Measurements from ENCODE around the gene HMG20B.

HMG20B gene

DNA sequence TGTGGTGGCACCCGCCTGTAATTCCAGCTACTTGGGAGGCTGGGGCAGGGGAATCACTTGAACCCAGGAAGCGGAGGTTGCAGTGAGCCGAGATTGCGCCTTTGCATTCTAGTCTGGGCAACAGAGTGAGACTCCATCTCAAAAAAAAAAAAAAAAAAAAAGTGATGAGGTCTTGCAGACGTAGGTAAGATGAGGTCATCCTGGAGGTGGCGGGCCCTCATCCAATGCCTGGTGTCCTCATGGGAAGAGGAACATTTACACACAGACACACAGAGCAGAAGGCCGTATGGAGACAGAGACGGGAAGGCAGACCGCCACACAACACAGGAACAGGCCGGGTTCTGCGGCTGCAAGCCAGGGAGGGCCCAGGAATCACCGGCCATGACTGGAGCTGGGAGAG, 49.5 kb downstream of the HMG20B start:
- DNase-seq, result no peak

DNA sequence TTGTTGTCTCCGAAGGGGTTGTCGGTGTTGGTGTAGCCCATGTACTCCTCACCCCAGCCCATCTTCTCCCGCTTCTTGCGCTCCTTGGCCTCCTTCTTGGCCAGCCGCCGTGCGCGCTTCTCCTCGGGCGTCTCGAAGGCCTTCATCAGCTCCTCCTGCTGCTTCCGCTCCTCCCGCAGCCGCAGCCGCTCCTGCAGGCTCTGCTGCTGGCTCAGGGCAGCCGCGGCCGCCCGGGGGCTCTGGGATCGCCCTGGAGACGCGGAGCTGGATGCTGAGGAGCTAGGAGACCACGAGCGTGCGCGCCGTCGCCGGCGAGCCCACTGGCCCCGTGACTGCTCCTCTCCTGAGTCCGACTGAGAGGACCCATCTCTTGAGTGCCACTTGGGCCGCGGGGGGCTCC, 51.0 kb downstream of the HMG20B start:
- no peak for DNase-seq

DNA sequence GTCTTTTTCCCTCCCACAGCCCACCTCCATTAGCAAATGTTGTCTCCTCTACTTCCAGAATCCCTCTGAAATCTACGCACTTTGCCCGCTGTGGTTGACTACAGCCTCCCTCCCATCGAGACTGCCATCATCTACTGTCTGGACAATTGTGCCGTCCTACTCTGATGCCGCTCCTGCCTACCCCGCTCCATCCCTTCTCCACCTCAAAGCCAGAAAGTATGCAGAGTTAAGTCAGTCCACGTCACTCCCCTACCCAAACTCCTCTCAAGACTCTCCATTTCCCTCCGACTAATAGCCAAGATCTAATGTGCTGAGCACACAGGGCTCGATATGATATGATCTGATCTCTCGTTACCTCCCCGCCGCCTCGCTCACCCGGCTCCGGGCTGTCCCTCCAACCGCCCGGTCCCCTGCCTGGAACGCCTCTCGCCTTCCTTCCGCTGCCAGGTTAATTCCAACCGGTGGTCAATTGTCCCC, 53.3 kb downstream of the HMG20B start:
- DNase-seq, result no peak

DNA sequence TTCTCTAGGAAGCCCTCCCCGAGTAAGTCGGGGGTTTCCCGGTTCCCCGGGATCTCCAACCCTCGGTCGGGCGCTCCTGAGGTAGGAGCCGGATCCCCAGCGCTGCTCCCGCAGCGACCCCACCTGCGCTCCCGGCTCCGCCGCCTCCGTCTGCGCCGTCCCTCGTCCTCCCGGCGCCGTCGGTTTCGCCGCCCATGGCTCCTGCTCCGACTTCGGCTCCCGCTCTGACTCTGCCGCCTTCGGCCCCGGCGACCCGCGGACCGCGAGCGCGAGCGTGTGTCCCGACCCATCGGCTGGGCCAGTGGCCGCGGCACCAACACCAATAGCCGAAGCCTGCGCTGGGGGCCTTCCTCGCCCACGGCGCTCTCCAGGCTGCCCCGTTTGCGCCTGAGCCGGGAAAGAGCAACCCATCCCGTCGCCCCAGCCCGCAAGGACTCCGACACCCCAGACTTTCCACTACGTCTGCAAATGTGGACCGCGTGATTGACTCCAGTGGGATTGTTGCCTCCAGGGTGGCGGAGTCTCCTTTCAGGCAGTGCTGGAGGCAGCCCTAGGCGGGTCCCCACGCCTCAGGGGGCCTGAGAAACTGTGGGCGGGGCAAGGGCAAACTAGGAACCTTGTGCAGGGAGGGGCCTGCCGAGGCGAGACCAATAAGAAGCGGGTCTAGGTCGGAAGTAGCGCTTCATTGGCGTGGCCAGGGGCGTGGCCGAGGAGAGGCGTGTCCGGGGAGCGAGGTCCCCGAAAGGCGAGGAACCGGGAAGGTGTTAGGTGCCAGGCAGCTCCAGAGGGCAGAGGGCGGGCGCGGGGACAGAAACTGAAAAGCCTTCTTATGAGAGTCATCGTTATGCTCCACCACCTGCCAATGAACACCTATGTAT, 54.0 kb downstream of the HMG20B start, which contains the start of gene CACTIN:
CACTIN (minus strand) TSS at position 318 of the 878 bp plus-strand sequence; CDS start at position 290, 28 bp downstream.
- peak; percentile 96 for DNase-seq

DNA sequence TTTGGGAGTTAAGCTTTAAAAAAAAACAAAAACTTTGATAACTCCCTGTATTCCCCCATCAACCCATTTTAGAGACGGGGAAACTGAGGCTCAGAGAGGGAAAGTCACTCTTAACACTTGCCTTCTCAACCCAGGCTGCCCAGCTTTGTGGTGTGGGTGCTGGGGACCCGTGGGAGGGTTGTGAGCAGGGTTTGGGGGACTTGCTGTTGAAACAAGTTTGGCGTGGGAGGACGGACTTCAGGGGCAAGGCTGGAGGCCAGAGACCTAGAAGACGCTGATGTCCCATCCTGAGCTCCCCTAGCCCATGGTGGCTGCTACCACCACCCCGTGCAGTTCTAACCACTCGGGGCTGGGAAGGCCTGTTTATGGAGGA, 54.6 kb downstream of the HMG20B start:
- no peak for DNase-seq
